COLO829 (cell line): ENCODE results near the gene TSKS.
"Not testable (repeated sequence)": the region's sequence is repeated elsewhere in the genome, so short reads cannot be mapped to it uniquely, and the experiment has no call there.

ENCODE experiments used
- DNase-seq: peaks from one replicate; pipeline ENCODE4 v3.0.0; 2012; ENCODE audit warnings: low spot score

Gene TSKS

DNA sequence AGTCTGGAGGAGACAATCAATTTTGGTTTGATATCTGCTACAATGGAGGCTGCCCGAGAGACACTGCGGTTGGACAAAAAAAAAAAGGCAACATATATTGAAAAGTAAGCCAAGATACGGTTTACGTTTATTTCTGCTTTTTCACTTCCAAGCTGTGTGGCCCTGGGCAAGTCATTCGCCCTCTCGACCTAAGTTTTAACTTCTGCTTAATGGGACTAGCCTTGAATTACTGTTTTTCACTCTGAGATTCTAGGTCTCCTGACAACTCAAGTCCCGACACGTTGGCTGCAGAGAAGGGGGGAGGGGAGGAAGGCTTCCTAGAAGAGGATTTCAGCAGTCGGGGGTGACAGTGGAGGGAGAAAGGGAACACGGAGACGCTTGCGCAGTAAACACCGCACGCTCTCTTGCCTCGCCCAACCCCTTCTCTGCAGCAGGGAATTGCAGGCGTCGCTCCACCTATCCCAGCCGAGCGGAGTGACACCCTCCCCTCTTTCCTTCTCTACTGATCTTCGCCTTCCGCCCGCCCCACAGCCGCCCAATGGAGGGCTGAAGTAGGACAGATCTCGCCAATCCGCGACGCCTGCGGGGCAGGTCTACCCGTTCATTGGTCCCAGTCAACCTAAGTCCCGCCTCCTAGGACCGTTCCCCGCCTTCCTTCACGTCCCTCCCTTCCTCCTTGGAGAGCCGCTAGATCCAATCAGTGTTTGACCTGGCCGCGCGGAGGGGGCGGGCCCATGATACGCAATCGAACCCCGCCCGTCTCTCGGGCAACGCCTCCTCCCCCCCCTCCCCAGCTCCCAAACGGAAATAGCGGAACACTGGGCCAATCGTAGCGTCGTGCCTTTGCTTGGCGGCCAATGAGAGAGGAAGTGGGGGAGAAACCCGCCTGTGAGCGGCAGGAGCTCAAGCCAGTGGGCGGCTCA is 3.2 kb upstream of the TSKS start:
- peak; percentile 100 for DNase-seq

DNA sequence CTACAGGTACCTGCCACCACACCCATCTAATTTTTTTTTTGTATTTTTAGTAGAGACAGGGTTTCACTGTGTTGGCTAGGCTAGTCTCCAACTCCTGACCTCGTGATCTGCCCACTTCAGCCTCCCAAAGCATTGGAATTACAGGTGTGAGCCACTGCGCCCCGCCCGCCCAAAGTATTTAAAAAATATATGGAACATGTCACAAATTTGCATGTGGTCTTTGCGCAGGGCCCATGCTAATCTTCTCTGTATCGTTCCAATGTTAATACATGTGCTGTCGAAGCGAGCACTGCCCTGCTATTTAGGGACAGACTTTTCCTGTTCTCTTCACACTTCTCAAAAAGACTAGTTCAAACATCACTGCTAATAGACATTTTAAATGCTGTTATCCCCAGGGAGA is 1.2 kb upstream of the TSKS start:
- DNase-seq: no peak

DNA sequence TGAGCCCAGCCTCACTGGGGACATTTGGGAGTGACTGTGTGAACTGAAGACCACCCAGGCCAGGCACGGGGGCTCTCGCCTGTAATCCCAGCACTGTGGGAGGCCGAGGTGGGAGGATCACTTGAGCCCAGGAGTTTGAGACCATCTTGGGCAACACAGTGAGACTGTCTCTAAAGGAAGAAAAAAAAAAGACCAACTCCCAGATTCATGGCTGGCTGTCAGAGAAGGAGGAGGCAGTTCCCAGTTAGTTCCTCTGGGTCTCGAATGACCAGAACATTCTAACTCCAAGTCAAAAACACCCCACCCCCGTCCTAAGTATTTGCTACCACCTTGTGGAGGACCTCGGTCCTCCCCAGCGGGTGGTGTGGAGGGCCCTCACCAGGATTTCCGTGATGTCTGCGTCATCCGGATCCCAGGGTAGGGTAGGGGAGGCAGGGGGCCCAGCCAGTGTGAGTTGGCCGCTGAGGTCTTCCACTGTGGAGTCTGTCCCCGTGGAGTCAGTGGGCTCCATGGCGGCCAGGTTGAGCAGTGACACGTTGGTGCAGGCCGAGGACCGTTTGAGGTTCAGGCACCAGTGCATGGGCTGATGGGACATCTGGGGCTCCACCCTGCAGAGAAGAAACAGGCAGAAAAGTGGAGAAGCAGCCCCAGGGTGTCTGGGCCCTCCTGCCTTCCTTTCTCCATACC is 1.3 kb downstream of the TSKS start:
- DNase-seq: no peak

- DNase-seq: no peak
Observed at GRCh38 chr19:49761249-49761624, 1.9 kb downstream of the TSKS start.

DNA sequence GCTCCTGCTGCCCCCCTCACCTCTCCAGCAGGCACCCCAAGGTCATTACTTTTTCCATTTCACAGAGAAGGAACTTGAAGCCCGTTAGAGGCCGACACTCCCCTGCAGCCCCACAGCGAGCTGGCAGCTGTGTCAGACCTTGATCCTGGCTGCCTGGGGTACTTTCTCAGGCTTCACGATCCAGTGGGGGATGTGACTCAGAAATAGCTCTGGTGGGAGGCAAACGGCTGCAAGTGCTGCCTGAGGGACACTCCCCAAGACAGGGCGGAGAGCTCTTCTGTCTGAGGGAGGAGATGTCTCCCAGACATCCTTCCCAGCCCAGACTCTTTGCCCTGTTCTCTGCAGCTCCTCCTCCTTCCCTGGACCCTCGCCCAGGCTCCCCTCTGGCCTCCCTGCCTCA is 4.8 kb downstream of the TSKS start:
- DNase-seq: no peak

GRCh38 chr19:49755956-49756355 is 7.2 kb downstream of the TSKS start:
- DNase-seq: no peak

DNA sequence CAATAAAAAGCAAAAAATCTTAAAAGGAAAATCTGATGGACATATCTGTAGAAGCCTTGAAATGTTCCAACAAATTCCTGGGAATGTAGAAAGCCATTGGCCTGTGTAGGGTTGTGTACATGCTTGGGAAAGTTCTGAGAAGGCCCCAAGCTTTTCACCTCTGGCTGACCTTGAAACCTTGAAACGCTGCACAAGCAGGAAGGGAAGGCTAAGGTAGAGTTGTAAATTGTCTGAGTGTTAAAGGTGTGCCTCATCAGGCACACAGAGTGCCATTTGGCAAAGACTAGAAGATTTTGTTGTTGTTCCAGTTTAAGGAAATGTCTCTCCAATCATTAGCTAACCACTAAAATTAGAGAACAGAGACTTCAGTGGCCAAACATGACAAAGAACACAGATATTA is 10.4 kb downstream of the TSKS start:
- DNase-seq: no peak

GRCh38 chr19:49749771-49750170 is 13.3 kb downstream of the TSKS start:
- DNase-seq: no peak

GRCh38 chr19:49749055-49749716 is 13.9 kb downstream of the TSKS start:
- DNase-seq: no peak

- DNase-seq: peak; percentile 69
Observed at GRCh38 chr19:49746206-49746958, 16.7 kb downstream of the TSKS start.

- DNase-seq: no peak
Observed at GRCh38 chr19:49744946-49745381, 18.1 kb downstream of the TSKS start.

DNA sequence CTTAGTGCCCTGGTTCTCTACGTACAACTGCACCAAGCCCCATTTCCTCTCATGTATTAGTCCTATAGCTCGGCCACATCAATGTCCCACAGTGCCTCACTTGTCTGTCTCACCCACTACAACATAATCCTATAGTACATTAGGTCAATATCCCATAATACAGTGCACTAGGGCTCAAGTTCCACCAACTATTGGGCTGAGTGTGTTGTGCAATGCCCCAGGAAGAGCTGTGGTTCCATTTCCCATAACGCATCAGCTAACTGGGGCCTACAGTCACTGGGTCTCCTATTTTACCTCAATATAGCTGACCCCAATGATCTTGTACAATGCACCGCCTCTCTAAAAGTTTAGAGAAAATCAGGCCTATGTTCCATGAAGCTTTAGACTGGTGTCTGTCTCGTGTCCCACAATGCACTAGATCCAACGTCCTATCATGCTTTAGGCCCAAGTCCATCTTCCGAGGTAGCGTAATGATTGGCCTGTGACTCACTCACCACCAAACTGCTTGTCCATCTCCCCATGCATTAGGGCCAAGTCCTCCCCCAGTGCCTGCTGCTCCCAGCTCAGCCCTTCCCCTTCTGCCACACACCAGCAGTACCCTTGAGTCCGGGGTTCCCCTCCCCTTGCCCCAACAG is 21.8 kb downstream of the TSKS start:
- DNase-seq: no peak

DNA sequence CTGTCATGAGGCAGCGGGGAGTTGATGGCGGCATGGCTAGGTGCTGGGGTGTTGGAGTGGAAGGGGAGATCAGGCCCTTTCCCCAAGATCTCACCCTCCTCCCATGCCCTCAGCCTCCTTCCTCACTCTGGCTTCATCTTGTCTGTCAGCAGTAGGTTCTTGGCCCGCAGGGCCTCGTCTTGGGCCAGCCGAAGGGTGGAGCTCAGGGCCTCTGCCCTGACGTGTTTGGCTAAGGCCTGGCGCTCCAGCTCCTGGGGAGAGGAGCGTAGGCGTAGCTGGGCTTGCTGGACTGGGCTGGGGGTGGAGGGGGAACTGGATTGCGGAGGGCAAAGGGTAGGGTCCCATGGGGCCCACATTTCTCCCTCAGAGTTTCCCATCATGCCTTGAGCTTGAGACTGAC is 23.2 kb downstream of the TSKS start:
- no peak for DNase-seq

GRCh38 chr19:49739098-49739497 is 24.0 kb downstream of the TSKS start:
- DNase-seq: no peak

DNA sequence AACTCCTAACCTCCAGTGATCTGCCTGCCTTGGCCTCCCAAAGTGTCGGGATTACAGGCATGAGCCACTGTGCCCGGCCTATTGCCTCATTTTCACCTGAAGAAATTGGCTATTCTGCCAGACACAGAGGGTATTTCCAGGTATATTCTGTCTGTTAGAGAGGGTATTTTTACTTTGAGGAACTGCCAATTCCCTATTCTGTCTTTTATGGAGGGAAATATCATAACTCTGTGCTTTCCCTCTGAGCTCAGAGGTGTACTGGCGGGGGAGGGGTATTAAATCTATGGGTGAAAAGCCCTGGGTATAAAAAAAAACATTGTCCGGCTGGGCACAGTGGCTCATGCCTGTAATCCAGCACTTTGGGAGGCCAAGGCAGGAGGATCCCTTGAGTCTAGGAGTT is 24.8 kb downstream of the TSKS start:
- no peak for DNase-seq

GRCh38 chr19:49730166-49730565 is 32.9 kb downstream of the TSKS start:
- no peak for DNase-seq

DNA sequence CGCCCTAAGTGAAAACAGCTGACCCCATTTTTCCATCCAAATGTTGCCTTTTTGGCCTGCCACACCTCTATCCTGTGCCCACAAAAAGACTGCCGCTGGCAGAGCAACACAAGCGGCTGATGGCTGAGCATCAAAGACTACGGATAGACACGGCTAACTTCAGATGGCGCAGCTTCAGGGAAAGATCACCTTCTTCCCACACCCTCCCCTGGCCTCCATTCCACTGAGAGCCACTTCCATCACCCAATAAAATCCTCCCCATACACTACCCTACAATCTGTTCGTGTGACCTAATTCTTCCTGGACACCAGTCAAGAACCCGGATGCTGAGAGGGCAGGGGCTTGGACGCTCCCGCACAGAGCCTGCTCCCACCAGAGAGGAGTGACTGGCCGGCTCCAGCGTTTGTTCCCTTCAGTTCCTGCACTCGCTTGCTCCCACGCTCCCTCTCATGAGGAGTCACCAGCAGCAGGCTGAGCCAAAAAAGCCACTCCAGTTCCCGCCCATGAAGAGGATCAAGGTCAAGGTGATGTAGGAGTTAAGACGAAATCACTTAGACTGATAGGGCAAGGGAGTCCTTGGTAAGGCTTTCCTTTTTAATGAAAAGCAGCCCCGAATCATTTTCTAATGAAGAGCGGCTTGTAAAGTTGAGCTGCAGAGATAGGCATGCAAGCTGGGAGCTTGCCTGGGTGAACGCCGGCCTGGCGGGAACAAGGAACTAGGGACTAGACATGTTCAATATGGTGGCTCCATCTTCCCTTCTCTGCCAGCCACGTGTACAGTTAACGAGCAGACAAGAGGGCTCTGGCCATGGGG is 35.7 kb downstream of the TSKS start:
- DNase-seq: no peak

DNA sequence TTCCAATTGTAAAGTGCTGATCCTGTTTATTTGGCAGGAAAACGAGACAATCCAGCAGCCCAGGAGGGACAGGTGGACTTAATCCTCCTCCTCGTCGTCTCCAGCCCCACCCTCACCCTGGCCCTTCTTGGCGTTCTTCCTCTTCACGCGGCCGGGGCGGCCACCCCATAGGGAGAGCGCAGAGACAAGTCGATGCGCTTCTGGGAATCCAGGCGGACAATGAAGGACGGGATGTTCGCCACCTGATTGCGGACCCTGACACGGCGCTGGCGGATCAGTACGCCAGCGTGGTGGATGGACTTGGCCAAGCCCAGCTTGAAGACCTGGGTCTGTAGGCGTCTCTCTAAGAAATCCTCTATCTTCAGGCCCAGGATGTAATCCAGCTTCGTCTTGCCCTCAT is 43.7 kb downstream of the TSKS start:
- not testable (repeated sequence) for DNase-seq

- no peak for DNase-seq
Observed at GRCh38 chr19:49718991-49719390, 44.1 kb downstream of the TSKS start.

DNA sequence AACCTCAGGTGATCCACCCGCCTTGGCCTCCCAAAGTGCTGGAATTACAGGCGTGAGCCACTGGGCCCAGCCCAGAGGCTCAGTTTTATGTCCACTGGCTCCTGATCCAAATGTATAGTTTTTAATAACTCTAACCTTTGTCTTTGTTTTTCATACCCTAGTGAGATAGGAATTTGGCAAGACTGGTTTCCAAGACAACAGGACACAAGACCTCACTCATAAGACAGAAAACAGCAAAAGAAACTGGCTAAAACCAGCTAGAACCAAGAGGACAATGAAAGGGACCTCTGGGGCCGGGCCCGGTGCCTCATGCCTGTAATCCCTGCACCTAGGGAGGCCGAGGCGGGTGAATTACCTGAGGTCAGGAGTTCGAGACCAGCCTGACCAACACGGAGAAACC is 44.6 kb downstream of the TSKS start:
- DNase-seq: no peak

GRCh38 chr19:49716154-49716553 is 47.0 kb downstream of the TSKS start:
- DNase-seq: no peak
